ENCODE measurements around the gene C2.

DNA sequence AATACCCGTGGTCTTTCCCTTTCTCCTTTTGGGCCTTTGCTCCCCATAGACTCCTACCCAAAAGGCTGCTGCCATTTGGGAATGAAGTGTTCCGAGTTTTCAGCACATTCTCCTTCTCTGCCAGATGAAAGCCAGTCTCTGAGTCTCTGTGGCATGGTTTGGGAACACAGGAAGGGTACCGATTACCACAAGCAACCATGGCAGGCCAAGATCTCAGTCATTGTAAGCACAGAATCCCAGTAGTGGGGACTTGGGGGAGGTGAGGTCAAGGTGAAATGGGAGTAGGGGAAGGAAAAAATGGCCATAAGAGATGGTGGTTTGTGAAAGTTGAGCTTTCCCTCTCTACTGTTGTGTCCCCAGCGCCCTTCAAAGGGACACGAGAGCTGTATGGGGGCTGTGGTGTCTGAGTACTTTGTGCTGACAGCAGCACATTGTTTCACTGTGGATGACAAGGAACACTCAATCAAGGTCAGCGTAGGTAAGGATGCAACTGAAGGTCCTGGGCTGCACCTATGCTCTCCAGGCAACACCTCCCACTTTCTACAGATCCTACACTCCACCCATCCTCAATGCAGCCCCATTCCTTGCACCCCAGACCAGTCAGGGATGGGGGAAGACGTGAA lies 22.5 kb downstream of the C2 start:
- TF ChIP-seq EP300 (IDR thresholded peaks at IDR 0.05; ENCODE audit: borderline replicate concordance) (no peak), TAF1 (IDR thresholded peaks at IDR 0.05; ENCODE audit: low read depth) (no peak), CEBPB (IDR thresholded peaks at IDR 0.05) (no peak), TEAD4 (IDR thresholded peaks at IDR 0.05) (no peak), CREB1 (IDR thresholded peaks at IDR 0.05; ENCODE audit: low read depth) (no peak), EGR1 (IDR thresholded peaks at IDR 0.05) (no peak), REST (IDR thresholded peaks at IDR 0.05; ENCODE audit: low read depth) (no peak), NFIC (IDR thresholded peaks at IDR 0.05) (no peak), RAD21 (IDR thresholded peaks at IDR 0.05; ENCODE audit: low read depth) (no peak)
